HepG2 (cell line): ENCODE results near the gene MEF2D. TPM values are rescaled to one million over a fixed set of nuclear protein-coding genes. Genes with fewer than 3 reads are reported as not detected.
A peak's percentile ranks its signal among the peaks of the same experiment; 100 is the strongest.

Experiments
- ATAC-seq: fragments of 200-7000 bp; cut with Tn5 transposase; 3 replicates; pipeline ENCODE4 v1.9.1; 2020; ENCODE audit warnings: mild to moderate bottlenecking, moderate library complexity
- BruUV-seq: library from RNA; stranded (reverse); fragments of 400-500 nt; replicated peaks from 2 replicates; lab custom pipeline; 2021; lab: Mats Ljungman, UMichigan
- CTCF ChIA-PET: fragments of 300-600 bp; formaldehyde crosslinking; extraction: SDS; loops from one replicate; lab custom pipeline; 2021; ENCODE audit warnings: low total read pairs, inconsistent platforms, low intra/inter-chr PET ratio; lab: Yijun Ruan, JAX
- POLR2A ChIA-PET: fragments of 350-600 bp; sonication (Branson Sonifier 250); formaldehyde crosslinking; loops from one replicate; lab custom pipeline; 2020; ENCODE audit warnings: antibody characterized with exemption, inconsistent platforms; lab: Yijun Ruan, JAX
- DNase-seq: peaks from one replicate; pipeline ENCODE4 v3.0.0-alpha.2; 2015; ENCODE audit warnings: low spot score
- FAIRE-seq: peaks from 3 replicates; lab custom pipeline; 2011; peaks lifted over from hg19 to GRCh38; lab: Jason Lieb, UNC
- H2AFZ ChIP-seq: one replicate; pipeline ENCODE4 v1.6.1; 2011; ENCODE audit warnings: low read length, inconsistent platforms
- H3K27ac ChIP-seq: fragments of 300-600 bp; 3 replicates; pipeline ENCODE4 v1.8.0; 2011; ENCODE audit warnings: mixed run types, mild to moderate bottlenecking, mixed read lengths, low read length, inconsistent platforms; ENCODE audit not compliant: insufficient read depth; ENCODE audit errors: extremely low read length
- H3K27me3 ChIP-seq, 2 experiments: fragments of 200-600 bp in 1 of 2; 2 replicates in 1 of 2; 3 replicates in 1 of 2; pipeline versions ENCODE4 v1.6.0 to v1.8.0; 2011; ENCODE audit warnings: low read length in 2 of 2, mild to moderate bottlenecking in 2 of 2, moderate library complexity in 2 of 2, inconsistent platforms in 1 of 2; ENCODE audit not compliant: insufficient read depth in 2 of 2, control insufficient read depth in 1 of 2
- H3K36me3 ChIP-seq, 2 experiments: fragments of 200-600 bp in 1 of 2; replicated peaks in 1 of 2; 2 replicates in 1 of 2; 3 replicates in 1 of 2; pipeline versions ENCODE4 v1.5.1 to v1.8.0; 2011; ENCODE audit warnings: low read length in 2 of 2, inconsistent platforms in 1 of 2; ENCODE audit not compliant: insufficient read depth in 2 of 2, control insufficient read depth in 1 of 2
- H3K4me1 ChIP-seq: 2 replicates; pipeline ENCODE4 v1.5.1; 2012; ENCODE audit warnings: low read length, inconsistent platforms; ENCODE audit not compliant: insufficient read depth
- H3K4me2 ChIP-seq: 2 replicates; pipeline ENCODE4 v1.6.0; 2011; ENCODE audit warnings: low read depth, low read length, inconsistent platforms
- H3K4me3 ChIP-seq, 3 experiments: fragments of 200-600 bp in 1 of 3; sonication (generic), shearing (Covaris generic) in 1 of 3; replicated peaks in 1 of 3; 2 replicates each; pipeline ENCODE4 v1.5.1; 2011 to 2016; ENCODE audit warnings: low read length in 3 of 3, inconsistent platforms in 2 of 3, low read depth in 2 of 3, mild to moderate bottlenecking in 2 of 3, control low read depth in 1 of 3, mixed read lengths in 1 of 3; ENCODE audit not compliant: insufficient read depth in 1 of 3
- H3K79me2 ChIP-seq: one replicate; pipeline ENCODE4 v1.6.1; 2011; ENCODE audit warnings: low read length, inconsistent platforms; ENCODE audit not compliant: insufficient read depth
- H3K9ac ChIP-seq: 2 replicates; pipeline ENCODE4 v1.6.0; 2011; ENCODE audit warnings: mild to moderate bottlenecking, low read depth, low read length, inconsistent platforms; ENCODE audit not compliant: insufficient read depth
- H3K9me3 ChIP-seq: 2 replicates; pipeline ENCODE4 v1.5.1; 2012; ENCODE audit warnings: mild to moderate bottlenecking, low read length
- H4K20me1 ChIP-seq: 2 replicates; pipeline ENCODE4 v1.6.0; 2011; ENCODE audit warnings: inconsistent platforms, mild to moderate bottlenecking, low read length, moderate library complexity; ENCODE audit not compliant: insufficient read depth
- GATAD2A ChIP-seq: IDR thresholded peaks from 2 replicates; pipeline ENCODE4 v1.6.1; 2016
- KDM5A ChIP-seq: fragments of 200-600 bp; sonication (generic); IDR thresholded peaks from 2 replicates; pipeline ENCODE4 v1.7.0; 2018; ENCODE audit warnings: antibody characterized with exemption, mild to moderate bottlenecking, low read length, borderline replicate concordance
- ONECUT2 ChIP-seq: sonication (generic); formaldehyde crosslinking; IDR thresholded peaks from 2 replicates; pipeline ENCODE4 v1.4.0; 2020; ENCODE audit warnings: missing genetic modification reagents
- PHF21A ChIP-seq: sonication (generic); formaldehyde crosslinking; IDR thresholded peaks from 2 replicates; pipeline ENCODE4 v1.5.0; 2020; ENCODE audit warnings: mild to moderate bottlenecking, missing genetic modification reagents
- RFX1 ChIP-seq: fragments of 450-650 bp; IDR thresholded peaks from 2 replicates; pipeline ENCODE4 v1.6.1; 2017
- RFX3 ChIP-seq: IDR thresholded peaks from 2 replicates; pipeline ENCODE4 v1.6.1; 2016; ENCODE audit warnings: missing biosample characterization, missing genetic modification reagents
- ZMYM2 ChIP-seq: sonication (generic); formaldehyde crosslinking; IDR thresholded peaks from 2 replicates; pipeline ENCODE4 v1.8.0; 2022; ENCODE audit warnings: mild to moderate bottlenecking, missing genetic modification reagents
- ZNF570 ChIP-seq: sonication (generic); formaldehyde crosslinking; IDR thresholded peaks from 2 replicates; pipeline ENCODE4 v1.4.0; 2020; ENCODE audit warnings: mild to moderate bottlenecking, missing genetic modification reagents, borderline replicate concordance
- ZNF839 ChIP-seq: sonication (generic); formaldehyde crosslinking; IDR thresholded peaks from 2 replicates; pipeline ENCODE4 v1.4.0; 2020; ENCODE audit warnings: missing genetic modification reagents, mild to moderate bottlenecking, borderline replicate concordance
- WGBS: methylation state at CpG from one replicate; pipeline ENCODE4 v1.1.6; 2017; ENCODE audit warnings: low lambda C conversion rate; 5-methylcytosine and 5-hydroxymethylcytosine counted together
- in situ Hi-C: cut with HindIII; loops from 2 replicates; pipeline ENCODE4 v1.10.0; 2017; ENCODE audit warnings: low pct_unique_long_range_greater_than_20kb; ENCODE audit not compliant: extremely low pct_ligation_motif_present
- intact Hi-C: fragments of 100-400 bp; cut with micrococcal nuclease; formaldehyde crosslinking; loops from one replicate; pipeline ENCODE4 v1.10.0; 2022; ENCODE audit not compliant: unreplicated experiment
- polyA plus RNA-seq, 8 experiments: library from polyadenylated mRNA; depleted of rRNA in 3 of 8; stranded (reverse) in 7 of 8; unstranded in 1 of 8; fragments of >200 nt; fragmentation: Illumina TruSeq in 4 of 8; extraction: Trizol in 4 of 8; gene quantifications; 2 replicates each; pipeline versions ENCODE4 v1.2.1 to v1.2.3, GENCODE V29; 2011 to 2016; ENCODE audit warnings: low read depth in 4 of 8, missing spikeins in 1 of 8, mixed read lengths in 1 of 8; ENCODE audit not compliant: insufficient read depth in 1 of 8
- total RNA-seq, 5 experiments: library from RNA; depleted of rRNA; stranded (reverse); fragments of >200 nt; fragmentation: Illumina TruSeq; extraction: Trizol; gene quantifications; 2 replicates each; pipeline ENCODE4 v1.2.3, GENCODE V29; 2016; ENCODE audit warnings: low read depth in 1 of 5
- TF ChIP-seq, protein P1 (sequence below): sonication (generic); formaldehyde crosslinking; IDR thresholded peaks from 2 replicates; pipeline ENCODE4 v1.8.1; 2023; ENCODE audit warnings: mild to moderate bottlenecking, missing genetic modification reagents
- TF ChIP-seq, protein P2 (sequence below), 2 experiments: sonication (generic) in 1 of 2; formaldehyde crosslinking in 1 of 2; IDR thresholded peaks; 2 replicates each; pipeline versions ENCODE4 v1.4.0 to v1.6.1; 2018 to 2020; ENCODE audit warnings: missing genetic modification reagents in 2 of 2, borderline replicate concordance in 1 of 2, low read depth in 1 of 2, mild to moderate bottlenecking in 1 of 2, missing biosample characterization in 1 of 2

Gene MEF2D
- total and polyA plus RNA-seq, 2 of the 13 experiments (the other 11 are each of a cell fraction or from before 2014, with no cell fraction given): 1.6 to 3.9 TPM

DNA sequence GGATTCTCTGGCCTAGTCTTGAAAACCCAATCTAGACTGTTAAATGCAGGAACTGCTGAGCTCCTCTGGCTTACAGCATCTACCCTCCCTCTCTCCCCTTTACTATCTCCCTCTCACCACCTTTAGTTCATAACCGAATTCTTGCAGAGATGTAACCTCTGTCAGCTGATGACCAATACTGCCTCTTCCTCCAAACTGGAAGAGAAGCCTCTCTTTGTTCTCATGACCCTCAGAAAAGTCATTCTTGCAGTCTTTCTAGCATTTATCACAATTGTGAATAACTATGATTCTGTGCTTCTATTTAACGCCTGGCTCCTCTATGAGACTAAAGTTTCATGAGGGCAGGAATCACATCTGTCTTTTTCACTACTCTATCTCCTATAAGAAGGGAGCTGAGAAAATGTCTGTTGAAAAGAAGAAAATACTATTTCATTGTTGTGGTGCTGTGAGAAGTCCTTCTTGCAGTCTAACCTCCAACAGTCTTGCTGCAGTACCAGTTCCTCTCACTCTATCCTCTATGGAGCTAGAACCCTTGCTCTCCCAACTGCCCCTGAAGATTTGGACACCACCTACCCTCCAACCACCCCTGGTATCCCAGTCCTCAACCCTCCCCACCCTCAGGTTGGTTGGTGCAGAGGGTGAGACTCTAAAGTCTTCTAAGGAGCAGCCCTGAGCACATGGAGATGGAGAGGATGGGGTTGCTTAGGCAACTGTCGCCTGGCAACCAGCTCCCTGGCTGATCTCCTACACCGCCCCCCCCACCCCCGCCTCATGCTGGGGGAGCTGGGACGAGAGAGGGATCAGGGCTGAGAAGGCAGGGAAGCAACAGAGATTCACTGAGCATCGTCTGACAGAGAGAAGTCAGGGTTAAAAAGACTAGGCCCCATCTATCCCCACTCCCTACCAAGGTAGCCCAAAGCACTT lies 13.9 kb downstream of the MEF2D start:
- peaks cover 10% of the 10 kb centered on the region for H3K79me2 ChIP-seq
- intact Hi-C loops: no loop called here
- no TSS peak for BruUV-seq
- no peaks in the 10 kb centered on the region for H3K9me3 ChIP-seq
- H3K27ac ChIP-seq: no peak overlapping the region
- TF ChIP-seq RFX1: 0 out of 2 replicates have a peak, but pooled peaks have one; percentile 10
- no peak for TF ChIP-seq PHF21A (CRISPR knock-in tag)
- peak; percentile 37; the same call in 1 of the 2 replicates for TF ChIP-seq RFX3 (CRISPR knock-in tag)
- DNase-seq (no peak), FAIRE-seq (no peak), ATAC-seq (no peak)
- H3K27me3 ChIP-seq: no peaks in the 10 kb centered on the region
- H4K20me1 ChIP-seq: peaks cover 25% of the 10 kb centered on the region; the same call in 1 of the 2 replicates
- H3K4me3 ChIP-seq: no peak overlapping the region
- no peak overlapping the region for H3K9ac ChIP-seq
- no peak overlapping the region for H2AFZ ChIP-seq
- WGBS: 95% methylated on average over 7 of the region's 7 CpGs
- peaks cover 9 to 17% of the 10 kb centered on the region in 2 experiments; a peak in 4 of 5 replicates for H3K36me3 ChIP-seq
- no peak overlapping the region for H3K4me2 ChIP-seq
- ChIA-PET CTCF (no interaction called here), POLR2A (interaction anchor here (1.5 kb wide), 1 partner anchor 12 kb away, joined by 5 read pairs; no protein-coding TSS in a partner anchor)
- in situ Hi-C loops: no loop called here
- no peaks in the 10 kb centered on the region for H3K4me1 ChIP-seq

DNA sequence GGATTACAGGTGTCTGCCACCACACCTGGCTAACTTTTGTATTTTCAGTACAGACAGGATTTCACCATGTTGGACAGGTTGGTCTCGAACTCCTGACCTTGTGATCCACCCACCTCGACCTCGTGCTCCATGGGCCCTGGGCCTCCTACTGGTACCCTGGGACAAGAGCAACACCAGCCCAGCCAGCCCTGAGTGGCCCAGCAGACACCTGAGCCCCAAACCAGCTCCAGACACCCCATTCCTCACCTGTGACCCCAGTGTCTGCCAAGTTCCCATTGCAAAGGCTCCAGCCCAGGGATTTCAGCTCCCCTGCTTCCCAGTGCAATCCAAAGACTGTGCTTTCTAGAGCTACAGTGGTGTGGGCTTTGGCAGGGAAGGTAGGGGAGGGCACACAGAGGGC lies 14.6 kb downstream of the MEF2D start:
- H3K36me3 ChIP-seq: peaks cover 14 to 24% of the 10 kb centered on the region in 2 experiments; a peak in 4 of 5 replicates
- no TSS peak for BruUV-seq
- intact Hi-C loops (no loop called here), in situ Hi-C loops (no loop called here)
- H3K4me2 ChIP-seq: no peak overlapping the region
- no peak overlapping the region for H3K9ac ChIP-seq
- FAIRE-seq (no peak), ATAC-seq (no peak), DNase-seq (no peak)
- CTCF ChIA-PET: no interaction called here
- WGBS: 93% methylated on average over 3 of the region's 3 CpGs
- H3K4me1 ChIP-seq: no peaks in the 10 kb centered on the region
- H3K27me3 ChIP-seq: no peaks in the 10 kb centered on the region
- no peak overlapping the region for H2AFZ ChIP-seq
- H4K20me1 ChIP-seq: peaks cover 19% of the 10 kb centered on the region; the same call in 1 of the 2 replicates
- no peak overlapping the region for H3K4me3 ChIP-seq
- H3K9me3 ChIP-seq: no peaks in the 10 kb centered on the region
- POLR2A ChIA-PET: interaction anchor here (1.0 to 1.5 kb wide), 2 partner anchors 11 to 12 kb away, joined by 3 to 5 read pairs; no protein-coding TSS in a partner anchor
- H3K79me2 ChIP-seq: peaks cover 4% of the 10 kb centered on the region
- H3K27ac ChIP-seq: no peak overlapping the region
- TF ChIP-seq ZNF839 (CRISPR knock-in tag): no peak
- TF ChIP-seq ZMYM2: no peak
- TF ChIP-seq KDM5A: no peak
- no peak for TF ChIP-seq GATAD2A (CRISPR knock-in tag)
- TF ChIP-seq, protein P1, sequence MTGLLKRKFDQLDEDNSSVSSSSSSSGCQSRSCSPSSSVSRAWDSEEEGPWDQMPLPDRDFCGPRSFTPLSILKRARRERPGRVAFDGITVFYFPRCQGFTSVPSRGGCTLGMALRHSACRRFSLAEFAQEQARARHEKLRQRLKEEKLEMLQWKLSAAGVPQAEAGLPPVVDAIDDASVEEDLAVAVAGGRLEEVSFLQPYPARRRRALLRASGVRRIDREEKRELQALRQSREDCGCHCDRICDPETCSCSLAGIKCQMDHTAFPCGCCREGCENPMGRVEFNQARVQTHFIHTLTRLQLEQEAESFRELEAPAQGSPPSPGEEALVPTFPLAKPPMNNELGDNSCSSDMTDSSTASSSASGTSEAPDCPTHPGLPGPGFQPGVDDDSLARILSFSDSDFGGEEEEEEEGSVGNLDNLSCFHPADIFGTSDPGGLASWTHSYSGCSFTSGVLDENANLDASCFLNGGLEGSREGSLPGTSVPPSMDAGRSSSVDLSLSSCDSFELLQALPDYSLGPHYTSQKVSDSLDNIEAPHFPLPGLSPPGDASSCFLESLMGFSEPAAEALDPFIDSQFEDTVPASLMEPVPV: no peak
- no peak for TF ChIP-seq ZNF570 (CRISPR knock-in tag)
- no peak for TF ChIP-seq ONECUT2 (CRISPR knock-in tag)
- TF ChIP-seq, protein P2, sequence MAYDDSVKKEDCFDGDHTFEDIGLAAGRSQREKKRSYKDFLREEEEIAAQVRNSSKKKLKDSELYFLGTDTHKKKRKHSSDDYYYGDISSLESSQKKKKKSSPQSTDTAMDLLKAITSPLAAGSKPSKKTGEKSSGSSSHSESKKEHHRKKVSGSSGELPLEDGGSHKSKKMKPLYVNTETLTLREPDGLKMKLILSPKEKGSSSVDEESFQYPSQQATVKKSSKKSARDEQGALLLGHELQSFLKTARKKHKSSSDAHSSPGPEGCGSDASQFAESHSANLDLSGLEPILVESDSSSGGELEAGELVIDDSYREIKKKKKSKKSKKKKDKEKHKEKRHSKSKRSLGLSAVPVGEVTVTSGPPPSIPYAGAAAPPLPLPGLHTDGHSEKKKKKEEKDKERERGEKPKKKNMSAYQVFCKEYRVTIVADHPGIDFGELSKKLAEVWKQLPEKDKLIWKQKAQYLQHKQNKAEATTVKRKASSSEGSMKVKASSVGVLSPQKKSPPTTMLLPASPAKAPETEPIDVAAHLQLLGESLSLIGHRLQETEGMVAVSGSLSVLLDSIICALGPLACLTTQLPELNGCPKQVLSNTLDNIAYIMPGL (CRISPR knock-in tag; IDR thresholded peaks at IDR 0.05; ENCODE audit: borderline replicate concordance in 1 of 2, low read depth in 1 of 2): no peak
